HL-60 (cell line): ENCODE measurements around the gene MTPN.

Experiments used
- DNase-seq, 2 experiments: peaks; one replicate each; pipeline ENCODE4 v3.0.0-alpha.2; 2010 to 2020; ENCODE audit warnings: low read depth in 1 of 2, low spot score in 1 of 2
- H3K27ac ChIP-seq: fragments of 250-450 bp; sonication (Bioruptor Pico); replicated peaks from 2 replicates; pipeline ENCODE4 v1.5.1; 2020; ENCODE audit warnings: mild to moderate bottlenecking, moderate library complexity
- H3K27me3 ChIP-seq: fragments of 250-450 bp; sonication (Bioruptor Pico); 2 replicates; pipeline ENCODE4 v1.5.1; 2021; ENCODE audit warnings: mild to moderate bottlenecking, moderate library complexity; ENCODE audit not compliant: insufficient read depth, poor library complexity, severe bottlenecking
- H3K4me3 ChIP-seq: replicated peaks from 2 replicates; pipeline ENCODE4 v1.5.1; 2011; ENCODE audit warnings: mild to moderate bottlenecking, control low read depth, low read length; ENCODE audit not compliant: insufficient read depth
- GABPA ChIP-seq: IDR thresholded peaks from 2 replicates; pipeline ENCODE4 v1.6.1; 2012; ENCODE audit warnings: low read depth
- POLR2AphosphoS5 ChIP-seq: IDR thresholded peaks from 2 replicates; pipeline ENCODE4 v1.6.1; 2012; ENCODE audit warnings: low read depth
- SPI1 ChIP-seq: IDR thresholded peaks from 2 replicates; pipeline ENCODE4 v1.6.1; 2012; ENCODE audit warnings: low read depth, mild to moderate bottlenecking, borderline replicate concordance
- TF ChIP-seq, protein P1 (sequence below): IDR thresholded peaks from one replicate; pipeline ENCODE4 v1.5.1; 2011; ENCODE audit warnings: low read length, control low read depth, inconsistent platforms; ENCODE audit not compliant: insufficient read depth
- TF ChIP-seq, protein P2 (sequence below): IDR thresholded peaks from 2 replicates; pipeline ENCODE4 v1.6.1; 2012; ENCODE audit warnings: low read depth; ENCODE audit not compliant: insufficient replicate concordance

The MTPN gene

GRCh38 chr7:135938086-135938485 lies 39.1 kb downstream of the MTPN start:
- no peak for DNase-seq
- no peak for TF ChIP-seq POLR2AphosphoS5
- TF ChIP-seq, protein P1, sequence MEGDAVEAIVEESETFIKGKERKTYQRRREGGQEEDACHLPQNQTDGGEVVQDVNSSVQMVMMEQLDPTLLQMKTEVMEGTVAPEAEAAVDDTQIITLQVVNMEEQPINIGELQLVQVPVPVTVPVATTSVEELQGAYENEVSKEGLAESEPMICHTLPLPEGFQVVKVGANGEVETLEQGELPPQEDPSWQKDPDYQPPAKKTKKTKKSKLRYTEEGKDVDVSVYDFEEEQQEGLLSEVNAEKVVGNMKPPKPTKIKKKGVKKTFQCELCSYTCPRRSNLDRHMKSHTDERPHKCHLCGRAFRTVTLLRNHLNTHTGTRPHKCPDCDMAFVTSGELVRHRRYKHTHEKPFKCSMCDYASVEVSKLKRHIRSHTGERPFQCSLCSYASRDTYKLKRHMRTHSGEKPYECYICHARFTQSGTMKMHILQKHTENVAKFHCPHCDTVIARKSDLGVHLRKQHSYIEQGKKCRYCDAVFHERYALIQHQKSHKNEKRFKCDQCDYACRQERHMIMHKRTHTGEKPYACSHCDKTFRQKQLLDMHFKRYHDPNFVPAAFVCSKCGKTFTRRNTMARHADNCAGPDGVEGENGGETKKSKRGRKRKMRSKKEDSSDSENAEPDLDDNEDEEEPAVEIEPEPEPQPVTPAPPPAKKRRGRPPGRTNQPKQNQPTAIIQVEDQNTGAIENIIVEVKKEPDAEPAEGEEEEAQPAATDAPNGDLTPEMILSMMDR: no peak
- no peak for TF ChIP-seq SPI1
- TF ChIP-seq GABPA: no peak
- TF ChIP-seq, protein P2, sequence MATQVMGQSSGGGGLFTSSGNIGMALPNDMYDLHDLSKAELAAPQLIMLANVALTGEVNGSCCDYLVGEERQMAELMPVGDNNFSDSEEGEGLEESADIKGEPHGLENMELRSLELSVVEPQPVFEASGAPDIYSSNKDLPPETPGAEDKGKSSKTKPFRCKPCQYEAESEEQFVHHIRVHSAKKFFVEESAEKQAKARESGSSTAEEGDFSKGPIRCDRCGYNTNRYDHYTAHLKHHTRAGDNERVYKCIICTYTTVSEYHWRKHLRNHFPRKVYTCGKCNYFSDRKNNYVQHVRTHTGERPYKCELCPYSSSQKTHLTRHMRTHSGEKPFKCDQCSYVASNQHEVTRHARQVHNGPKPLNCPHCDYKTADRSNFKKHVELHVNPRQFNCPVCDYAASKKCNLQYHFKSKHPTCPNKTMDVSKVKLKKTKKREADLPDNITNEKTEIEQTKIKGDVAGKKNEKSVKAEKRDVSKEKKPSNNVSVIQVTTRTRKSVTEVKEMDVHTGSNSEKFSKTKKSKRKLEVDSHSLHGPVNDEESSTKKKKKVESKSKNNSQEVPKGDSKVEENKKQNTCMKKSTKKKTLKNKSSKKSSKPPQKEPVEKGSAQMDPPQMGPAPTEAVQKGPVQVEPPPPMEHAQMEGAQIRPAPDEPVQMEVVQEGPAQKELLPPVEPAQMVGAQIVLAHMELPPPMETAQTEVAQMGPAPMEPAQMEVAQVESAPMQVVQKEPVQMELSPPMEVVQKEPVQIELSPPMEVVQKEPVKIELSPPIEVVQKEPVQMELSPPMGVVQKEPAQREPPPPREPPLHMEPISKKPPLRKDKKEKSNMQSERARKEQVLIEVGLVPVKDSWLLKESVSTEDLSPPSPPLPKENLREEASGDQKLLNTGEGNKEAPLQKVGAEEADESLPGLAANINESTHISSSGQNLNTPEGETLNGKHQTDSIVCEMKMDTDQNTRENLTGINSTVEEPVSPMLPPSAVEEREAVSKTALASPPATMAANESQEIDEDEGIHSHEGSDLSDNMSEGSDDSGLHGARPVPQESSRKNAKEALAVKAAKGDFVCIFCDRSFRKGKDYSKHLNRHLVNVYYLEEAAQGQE: no peak
- no peak overlapping the region for H3K4me3 ChIP-seq
- no peaks in the 10 kb centered on the region for H3K27me3 ChIP-seq
- no peak overlapping the region for H3K27ac ChIP-seq

- Histone ChIP-seq H3K27me3 (no peaks in the 10 kb centered on the region), H3K4me3 (no peak overlapping the region), H3K27ac (no peak overlapping the region)
- TF ChIP-seq, protein P2: no peak
- TF ChIP-seq POLR2AphosphoS5 (no peak), GABPA (no peak), SPI1 (no peak)
- TF ChIP-seq, protein P1: no peak
- DNase-seq: no peak
Measured at GRCh38 chr7:135936497-135937217, 40.5 kb downstream of the MTPN start.

- DNase-seq: no peak
- Histone ChIP-seq H3K27ac (no peak overlapping the region), H3K4me3 (no peak overlapping the region), H3K27me3 (no peaks in the 10 kb centered on the region)
- TF ChIP-seq, protein P2: no peak
- TF ChIP-seq GABPA (no peak), POLR2AphosphoS5 (no peak), SPI1 (no peak)
- TF ChIP-seq, protein P1: no peak
Measured at GRCh38 chr7:135934651-135935050, 42.5 kb downstream of the MTPN start.
